Right cardiac atrium (tissue), 5 donors: ENCODE measurements around the gene GABRR1. TPM values are rescaled to one million over a fixed set of nuclear protein-coding genes. Genes with fewer than 3 reads are reported as not detected.

Experiments used
- ATAC-seq, 2 donors: fragments of 200-7000 bp; cut with Tn5 transposase; one replicate each; pipeline versions ENCODE4 v1.8.0 to v1.9.1; 2020; ENCODE audit warnings: moderate library complexity in 2 of 2, mild to moderate bottlenecking in 1 of 2
- DNase-seq, 3 donors: peaks; one replicate each; pipeline ENCODE4 v3.0.0-alpha.2; 2020
- H3K27ac ChIP-seq: one replicate; pipeline ENCODE4 v1.5.1; 2013; ENCODE audit warnings: mild to moderate bottlenecking, low read length, control low read depth, moderate library complexity
- H3K27me3 ChIP-seq: one replicate; pipeline ENCODE4 v1.6.1; 2013; ENCODE audit not compliant: control insufficient read depth, insufficient read depth
- H3K4me1 ChIP-seq: one replicate; pipeline ENCODE4 v1.6.1; 2013; ENCODE audit warnings: low read length; ENCODE audit not compliant: control insufficient read depth, insufficient read depth
- H3K4me3 ChIP-seq: one replicate; pipeline ENCODE4 v1.5.1; 2013; ENCODE audit warnings: low read length, control low read depth
- H3K9me3 ChIP-seq: one replicate; pipeline ENCODE4 v1.6.1; 2013; ENCODE audit warnings: low read length; ENCODE audit not compliant: control insufficient read depth
- WGBS: extraction: QIAGEN DNeasy Blood & Tissue Kit; methylation state at CpG from one replicate; pipeline ENCODE4 v1.1.7; 2013; 5-methylcytosine and 5-hydroxymethylcytosine counted together
- intact Hi-C, 4 donors: fragments of 100-400 bp; cut with DNase I; formaldehyde crosslinking; loops; one replicate each; pipeline versions ENCODE4 v1.11.0 to v1.14.0; 2022 to 2023
- polyA plus RNA-seq: library from polyadenylated mRNA; stranded (reverse); fragments of 200-250 nt; gene quantifications from one replicate; pipeline ENCODE4 v1.2.3, GENCODE V29; 2013
- total RNA-seq, 4 donors: library from RNA; stranded (reverse); fragmentation: NEBNext Ultra II Directional; extraction: Animal tissue kit (Norgen Biotek cat#: 25700); gene quantifications; one replicate each; pipeline ENCODE4 v1.2.1, GENCODE V29; 2021
- donor health status: healthy with polysubstance abuse.
- donor health status: DM: no; HTN: yes; CAD: no.
- donor health status: DM: no; HTN: no; CAD: no.
- donor health status: DM: no; HTN: yes; CAD: no; lungs with severe emphysema.
- donor health status: DM: yes; HTN: yes; CAD: no.

The GABRR1 gene
- total and polyA plus RNA-seq, 5 donors: not detected

GRCh38 chr6:89190741-89191140 is 26.4 kb downstream of the GABRR1 start:
- Histone ChIP-seq H3K9me3 (no peaks in the 10 kb centered on the region), H3K4me3 (no peak overlapping the region), H3K27ac (no peak overlapping the region), H3K27me3 (no peaks in the 10 kb centered on the region), H3K4me1 (no peaks in the 10 kb centered on the region)
- no peak for DNase-seq
- no peak for ATAC-seq
- 61% methylated on average over 5 of the region's 5 CpGs for WGBS
- intact Hi-C loops: no loop called here

GRCh38 chr6:89187504-89187903 is 29.7 kb downstream of the GABRR1 start:
- H3K4me3 ChIP-seq: no peak overlapping the region
- 96% methylated on average over 5 of the region's 5 CpGs for WGBS
- no peak for ATAC-seq
- H3K27me3 ChIP-seq: no peaks in the 10 kb centered on the region
- intact Hi-C loops: no loop called here
- H3K4me1 ChIP-seq: no peaks in the 10 kb centered on the region
- H3K27ac ChIP-seq: no peak overlapping the region
- no peak for DNase-seq
- no peaks in the 10 kb centered on the region for H3K9me3 ChIP-seq

- Histone ChIP-seq H3K27ac (no peak overlapping the region), H3K4me1 (no peaks in the 10 kb centered on the region), H3K27me3 (no peaks in the 10 kb centered on the region), H3K9me3 (no peaks in the 10 kb centered on the region), H3K4me3 (no peak overlapping the region)
- ATAC-seq: peak; percentile 29 to 45
- 94% methylated on average over 2 of the region's 2 CpGs for WGBS
- no peak for DNase-seq
- intact Hi-C loops: no loop called here
Measured at GRCh38 chr6:89186762-89187161, 30.4 kb downstream of the GABRR1 start.

DNA sequence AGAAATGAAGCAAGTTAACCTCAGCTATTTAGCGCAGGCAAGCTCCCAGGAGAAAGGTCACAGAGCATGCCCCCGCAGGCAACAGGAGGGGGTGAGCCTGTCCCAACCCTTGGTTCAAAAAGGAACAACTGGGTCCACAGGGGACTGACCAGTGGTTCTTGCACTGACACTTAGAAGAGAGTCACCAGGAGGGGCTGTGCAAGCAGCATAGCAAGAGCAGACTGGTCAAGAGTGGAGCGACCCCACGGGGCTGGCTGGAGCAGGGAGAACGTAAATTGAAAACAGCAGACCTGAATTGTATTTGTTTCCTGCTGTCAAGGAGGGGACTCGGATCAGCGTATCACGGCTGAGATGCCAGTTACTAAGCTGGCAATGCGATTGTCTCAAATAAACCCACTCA is 32.8 kb downstream of the GABRR1 start:
- no peak overlapping the region for H3K27ac ChIP-seq
- H3K9me3 ChIP-seq: no peaks in the 10 kb centered on the region
- 81% methylated on average over 9 of the region's 9 CpGs for WGBS
- DNase-seq: no peak
- H3K4me3 ChIP-seq: no peak overlapping the region
- no peaks in the 10 kb centered on the region for H3K27me3 ChIP-seq
- ATAC-seq: no peak
- intact Hi-C loops: no loop called here
- no peaks in the 10 kb centered on the region for H3K4me1 ChIP-seq

DNA sequence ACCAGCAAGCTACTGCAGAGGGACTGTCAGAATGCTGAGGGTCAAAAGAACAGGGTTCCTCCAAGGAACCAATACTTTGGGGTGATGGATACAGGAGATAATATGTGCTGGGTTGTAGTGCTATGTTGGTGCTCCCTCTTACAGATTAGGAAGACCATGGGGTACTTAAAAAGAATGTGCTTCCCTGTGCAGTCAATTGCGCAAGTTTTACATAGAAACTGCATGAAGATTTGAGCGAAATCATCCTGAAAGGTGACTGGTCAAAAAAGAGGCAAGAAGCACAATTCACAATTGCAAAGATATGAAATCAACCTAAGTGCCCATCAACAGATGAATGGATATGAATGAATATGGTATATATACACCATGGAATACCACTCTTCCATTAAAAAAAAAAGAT is 33.9 kb downstream of the GABRR1 start:
- intact Hi-C loops: no loop called here
- Histone ChIP-seq H3K4me1 (no peaks in the 10 kb centered on the region), H3K27ac (no peak overlapping the region), H3K9me3 (no peaks in the 10 kb centered on the region), H3K27me3 (no peaks in the 10 kb centered on the region), H3K4me3 (no peak overlapping the region)
- ATAC-seq: no peak
- no peak for DNase-seq
- WGBS: 50% methylated on average over 2 of the region's 2 CpGs

GRCh38 chr6:89180971-89181370 is 36.2 kb downstream of the GABRR1 start:
- no peaks in the 10 kb centered on the region for H3K4me1 ChIP-seq
- H3K27me3 ChIP-seq: no peaks in the 10 kb centered on the region
- DNase-seq (no peak), ATAC-seq (peak in 1 of 2 donors; percentile 28)
- WGBS: 68% methylated on average over 1 of the region's 1 CpG
- H3K4me3 ChIP-seq: no peak overlapping the region
- peak overlapping the region; percentile 34 for H3K27ac ChIP-seq
- no peaks in the 10 kb centered on the region for H3K9me3 ChIP-seq
- intact Hi-C loops: no loop called here

- Histone ChIP-seq H3K27me3 (no peaks in the 10 kb centered on the region), H3K27ac (no peak overlapping the region), H3K4me3 (no peak overlapping the region), H3K9me3 (no peaks in the 10 kb centered on the region), H3K4me1 (no peaks in the 10 kb centered on the region)
- intact Hi-C loops: no loop called here
- DNase-seq (no peak), ATAC-seq (no peak)
- 94% methylated on average over 13 of the region's 13 CpGs for WGBS
Measured at GRCh38 chr6:89180112-89180511, 37.0 kb downstream of the GABRR1 start.

GRCh38 chr6:89173634-89174033 is 43.5 kb downstream of the GABRR1 start:
- H3K9me3 ChIP-seq: no peaks in the 10 kb centered on the region
- H3K27ac ChIP-seq: no peak overlapping the region
- no peak for DNase-seq
- no peaks in the 10 kb centered on the region for H3K27me3 ChIP-seq
- H3K4me3 ChIP-seq: no peak overlapping the region
- intact Hi-C loops: no loop called here
- 90% methylated on average over 4 of the region's 4 CpGs for WGBS
- no peaks in the 10 kb centered on the region for H3K4me1 ChIP-seq
- ATAC-seq: no peak

GRCh38 chr6:89172131-89172530 is 45.0 kb downstream of the GABRR1 start:
- DNase-seq (no peak), ATAC-seq (no peak)
- Histone ChIP-seq H3K4me3 (no peak overlapping the region), H3K27ac (no peak overlapping the region), H3K9me3 (no peaks in the 10 kb centered on the region), H3K27me3 (no peaks in the 10 kb centered on the region), H3K4me1 (no peaks in the 10 kb centered on the region)
- 81% methylated on average over 6 of the region's 6 CpGs for WGBS
- intact Hi-C loops: no loop called here

DNA sequence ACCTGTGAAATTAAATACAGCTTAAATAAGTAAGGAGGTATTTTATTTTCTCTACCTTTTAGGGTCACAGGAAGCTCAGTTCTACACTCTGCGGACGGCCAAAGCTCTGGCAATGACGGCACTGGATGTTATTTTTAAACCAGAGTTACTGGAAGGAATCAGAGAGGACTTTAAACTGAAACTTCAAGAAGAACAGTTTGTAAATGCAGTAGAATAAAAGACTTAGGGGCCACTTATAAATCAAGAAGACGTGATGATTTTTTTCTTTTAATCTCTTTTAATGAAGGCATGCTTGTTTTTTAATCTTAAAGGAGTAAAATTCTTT is 55.1 kb downstream of the GABRR1 start:
- no peaks in the 10 kb centered on the region for H3K9me3 ChIP-seq
- 43% methylated on average over 4 of the region's 4 CpGs for WGBS
- DNase-seq (peak in 2 of 3 donors; percentile 31 to 57), ATAC-seq (peak; percentile 86 to 92)
- peak overlapping the region; percentile 50 for H3K27ac ChIP-seq
- intact Hi-C loops: no loop called here
- no peak overlapping the region for H3K4me3 ChIP-seq
- no peaks in the 10 kb centered on the region for H3K4me1 ChIP-seq
- H3K27me3 ChIP-seq: no peaks in the 10 kb centered on the region

GRCh38 chr6:89161326-89162046 is 55.7 kb downstream of the GABRR1 start:
- Histone ChIP-seq H3K9me3 (no peaks in the 10 kb centered on the region), H3K4me3 (no peak overlapping the region), H3K27ac (peak overlapping the region; percentile 54), H3K27me3 (no peaks in the 10 kb centered on the region), H3K4me1 (no peaks in the 10 kb centered on the region)
- intact Hi-C loops: no loop called here
- no peak for DNase-seq
- ATAC-seq: peak; percentile 77 to 87
- 70% methylated on average over 7 of the region's 7 CpGs for WGBS
